Posterior cingulate gyrus (tissue), 11 donors: Measurements from ENCODE around the gene CREB5.

Source experiments
- DNase-seq, 10 donors: peaks; one replicate each; pipeline versions ENCODE4 v3.0.0 to v3.0.0-alpha.2; 2020 to 2021; ENCODE audit warnings: mixed read lengths in 3 of 10
- intact Hi-C: fragments of 100-400 bp; cut with DNase I; formaldehyde crosslinking; loops from one replicate; pipeline ENCODE4 v1.15.1; 2023

The CREB5 gene

GRCh38 chr7:28656529-28656928 lies 244.2 kb downstream of the CREB5 start:
- intact Hi-C loops = no loop called here
- no peak for DNase-seq

- peak in 5 of 10 donors; percentile 10 to 89 (median 31) for DNase-seq
- intact Hi-C loops = no loop called here
Observed at GRCh38 chr7:28658381-28658780, 246.1 kb downstream of the CREB5 start.

- no peak for DNase-seq
- intact Hi-C loops = no loop called here
Observed at GRCh38 chr7:28660132-28660531, 247.8 kb downstream of the CREB5 start.

GRCh38 chr7:28661826-28662595 lies 249.7 kb downstream of the CREB5 start:
- intact Hi-C loops = no loop called here
- no peak for DNase-seq

GRCh38 chr7:28666154-28666553 lies 253.8 kb downstream of the CREB5 start:
- intact Hi-C loops = no loop called here
- no peak for DNase-seq

- no peak for DNase-seq
- intact Hi-C loops = no loop called here
Observed at GRCh38 chr7:28668085-28668484, 255.8 kb downstream of the CREB5 start.

- intact Hi-C loops = no loop called here
- no peak for DNase-seq
Observed at GRCh38 chr7:28669330-28669729, 257.0 kb downstream of the CREB5 start.

GRCh38 chr7:28671526-28671925 lies 259.2 kb downstream of the CREB5 start:
- intact Hi-C loops = no loop called here
- DNase-seq = no peak

GRCh38 chr7:28672397-28672797 lies 260.1 kb downstream of the CREB5 start:
- intact Hi-C loops = no loop called here
- DNase-seq = no peak

- intact Hi-C loops = no loop called here
- DNase-seq = no peak
Observed at GRCh38 chr7:28674359-28674782, 262.1 kb downstream of the CREB5 start.

- DNase-seq = no peak
- intact Hi-C loops = no loop called here
Observed at GRCh38 chr7:28675429-28675828, 263.1 kb downstream of the CREB5 start.

- intact Hi-C loops = no loop called here
- no peak for DNase-seq
Observed at GRCh38 chr7:28677668-28678067, 265.4 kb downstream of the CREB5 start.

GRCh38 chr7:28678431-28678965 lies 266.2 kb downstream of the CREB5 start:
- intact Hi-C loops = no loop called here
- no peak for DNase-seq

GRCh38 chr7:28681693-28682310 lies 269.5 kb downstream of the CREB5 start:
- intact Hi-C loops = no loop called here
- no peak for DNase-seq

- intact Hi-C loops = no loop called here
- no peak for DNase-seq
Observed at GRCh38 chr7:28682801-28683200, 270.5 kb downstream of the CREB5 start.

GRCh38 chr7:28684650-28685241 lies 272.4 kb downstream of the CREB5 start:
- no peak for DNase-seq
- intact Hi-C loops = loop anchor here (5.0 kb wide), 3 partner anchors 67 to 272 kb away; partner anchors contain the start of gene CREB5

GRCh38 chr7:28685242-28685643 lies 272.9 kb downstream of the CREB5 start:
- peak in 7 of 10 donors; percentile 17 to 88 (median 47) for DNase-seq
- intact Hi-C loops = loop anchor here (5.0 kb wide), 3 partner anchors 68 to 273 kb away; partner anchors contain the start of gene CREB5

GRCh38 chr7:28685644-28686417 lies 273.5 kb downstream of the CREB5 start:
- intact Hi-C loops = loop anchor here (1.0 to 5.0 kb wide), 4 partner anchors 68 to 274 kb away; partner anchors contain the start of gene CREB5
- peak; percentile 82 to 98 (median 90) for DNase-seq

- peak in 1 of 10 donors; percentile 28 for DNase-seq
Observed at GRCh38 chr7:28686418-28686800, 274.1 kb downstream of the CREB5 start.

GRCh38 chr7:28687537-28687936 lies 275.2 kb downstream of the CREB5 start:
- no peak for DNase-seq

More at GRCh38 chr7:28686418-28686800, 274.1 kb downstream of the CREB5 start:
- intact Hi-C loops = loop anchor here (1.0 to 5.0 kb wide), 4 partner anchors 68 to 274 kb away; partner anchors contain the start of gene CREB5

More at GRCh38 chr7:28687537-28687936, 275.2 kb downstream of the CREB5 start:
- intact Hi-C loops = loop anchor here (5.0 kb wide), 3 partner anchors 70 to 275 kb away; partner anchors contain the start of gene CREB5
